SK-N-SH (cell line): ENCODE results near the gene LAMA1. TPM values are rescaled to one million over a fixed set of nuclear protein-coding genes. Genes with fewer than 3 reads are reported as not detected.

ENCODE experiments used
- CTCF ChIA-PET: fragments of 300-600, 350-600 bp; formaldehyde crosslinking; extraction: SDS; loops from one replicate; lab custom pipeline; 2021; lab: Yijun Ruan, JAX
- POLR2A ChIA-PET: fragments of 350-600 bp; sonication (Branson Sonifier 250); formaldehyde crosslinking; extraction: SDS; loops from one replicate; lab custom pipeline; 2020; ENCODE audit warnings: antibody characterized with exemption, inconsistent platforms; lab: Yijun Ruan, JAX
- DNase-seq: peaks from one replicate; pipeline ENCODE4 v3.0.0; 2012
- H2AFZ ChIP-seq: fragments of 200-600 bp; sonication (generic); 2 replicates; pipeline ENCODE4 v1.8.1; 2016; ENCODE audit warnings: antibody characterized with exemption, mild to moderate bottlenecking, low read depth
- H3F3A ChIP-seq: fragments of 200-600 bp; sonication (generic); replicated peaks from 2 replicates; pipeline ENCODE3; 2016; ENCODE audit warnings: antibody characterized with exemption, mild to moderate bottlenecking; ENCODE audit not compliant: insufficient read depth
- H3K27ac ChIP-seq, 2 experiments: fragments of 200-500 bp in 1 of 2; fragments of 200-600 bp in 1 of 2; sonication (Bioruptor generic) in 1 of 2; sonication (generic), shearing (Covaris generic) in 1 of 2; 2 replicates each; pipeline versions ENCODE4 v1.5.1 to v1.6.1; 2014 to 2016; ENCODE audit warnings: low read depth in 2 of 2, inconsistent platforms in 1 of 2, low read length in 1 of 2, mild to moderate bottlenecking in 1 of 2, mixed read lengths in 1 of 2
- H3K27me3 ChIP-seq: fragments of 200-600 bp; sonication (generic), shearing (Covaris generic); 2 replicates; pipeline ENCODE4 v1.6.1; 2016; ENCODE audit warnings: mixed run types; ENCODE audit not compliant: insufficient read depth
- H3K36me3 ChIP-seq, 2 experiments: fragments of 200-500 bp in 1 of 2; fragments of 200-600 bp in 1 of 2; sonication (Bioruptor generic) in 1 of 2; sonication (generic) in 1 of 2; replicated peaks in 1 of 2; 2 replicates each; pipeline versions ENCODE3 to v1.5.1; 2014 to 2016; ENCODE audit warnings: low read length in 1 of 2, mild to moderate bottlenecking in 1 of 2; ENCODE audit not compliant: insufficient read depth in 2 of 2, control insufficient read depth in 1 of 2
- H3K4me1 ChIP-seq, 2 experiments: fragments of 200-500 bp in 1 of 2; fragments of 200-600 bp in 1 of 2; sonication (Bioruptor generic) in 1 of 2; sonication (generic), shearing (Covaris generic) in 1 of 2; 2 replicates each; pipeline versions ENCODE4 v1.5.1 to v1.6.1; 2014 to 2016; ENCODE audit warnings: low read depth in 1 of 2, low read length in 1 of 2, mixed run types in 1 of 2; ENCODE audit not compliant: insufficient read depth in 2 of 2, control insufficient read depth in 1 of 2
- H3K4me2 ChIP-seq: fragments of 200-600 bp; sonication (generic), shearing (Covaris generic); 2 replicates; pipeline ENCODE4 v1.6.1; 2017; ENCODE audit warnings: mixed run types
- H3K4me3 ChIP-seq, 2 experiments: fragments of 200-500 bp in 1 of 2; fragments of 200-600 bp in 1 of 2; sonication (Bioruptor generic) in 1 of 2; sonication (generic), shearing (Covaris generic) in 1 of 2; 2 replicates each; pipeline versions ENCODE4 v1.5.1 to v1.8.1; 2014 to 2016; ENCODE audit warnings: low read depth in 2 of 2, inconsistent platforms in 1 of 2, low read length in 1 of 2, mild to moderate bottlenecking in 1 of 2, mixed read lengths in 1 of 2, moderate library complexity in 1 of 2
- H3K79me2 ChIP-seq: fragments of 200-600 bp; sonication (generic); 2 replicates; pipeline ENCODE4 v1.8.1; 2017; ENCODE audit warnings: mild to moderate bottlenecking; ENCODE audit not compliant: insufficient read depth
- H3K9ac ChIP-seq: fragments of 200-600 bp; sonication (generic); 2 replicates; pipeline ENCODE4 v1.6.1; 2017; ENCODE audit warnings: mixed run types
- H3K9me2 ChIP-seq: fragments of 200-600 bp; sonication (generic); 2 replicates; pipeline ENCODE4 v1.6.1; 2017; ENCODE audit warnings: mixed run types
- H3K9me3 ChIP-seq: fragments of 200-600 bp; sonication (generic); 2 replicates; pipeline ENCODE4 v1.6.1; 2017; ENCODE audit warnings: mixed run types, mild to moderate bottlenecking, moderate library complexity
- H4K20me1 ChIP-seq: fragments of 200-600 bp; sonication (generic); 2 replicates; pipeline ENCODE4 v1.6.1; 2017; ENCODE audit warnings: mild to moderate bottlenecking, mixed run types; ENCODE audit not compliant: insufficient read depth
- CHD2 ChIP-seq: fragments of 150-350 bp; IDR thresholded peaks from 2 replicates; pipeline ENCODE4 v1.6.1; 2018; ENCODE audit warnings: low read length; ENCODE audit not compliant: partially characterized antibody
- FOXM1 ChIP-seq: IDR thresholded peaks from 2 replicates; pipeline ENCODE4 v1.4.0; 2012; ENCODE audit warnings: low read depth, mild to moderate bottlenecking
- GATA2 ChIP-seq: sonication (generic); formaldehyde crosslinking; IDR thresholded peaks from 2 replicates; pipeline ENCODE4 v1.5.0; 2020; ENCODE audit warnings: mild to moderate bottlenecking, missing genetic modification reagents
- IRF3 ChIP-seq: fragments of 150-350 bp; IDR thresholded peaks from 2 replicates; pipeline ENCODE4 v1.6.1; 2016; ENCODE audit warnings: mild to moderate bottlenecking, low read depth, low read length
- JUND ChIP-seq: IDR thresholded peaks from 2 replicates; pipeline ENCODE4 v1.4.0; 2012
- MAX ChIP-seq: IDR thresholded peaks from 2 replicates; pipeline ENCODE4 v1.4.0; 2012; ENCODE audit warnings: low read depth
- NFIC ChIP-seq: IDR thresholded peaks from 2 replicates; pipeline ENCODE4 v1.4.0; 2012; ENCODE audit warnings: borderline replicate concordance
- POLR2AphosphoS5 ChIP-seq: IDR thresholded peaks from 2 replicates; pipeline ENCODE4 v1.6.1; 2012; ENCODE audit warnings: low read depth, low read length
- RAD21 ChIP-seq: IDR thresholded peaks from 2 replicates; pipeline ENCODE4 v1.6.1; 2012; ENCODE audit warnings: mild to moderate bottlenecking, low read length
- RXRA ChIP-seq: IDR thresholded peaks from 2 replicates; pipeline ENCODE4 v1.4.0; 2012; ENCODE audit warnings: low read depth, mild to moderate bottlenecking, borderline replicate concordance
- TAF1 ChIP-seq: IDR thresholded peaks from 2 replicates; pipeline ENCODE4 v1.6.1; 2012; ENCODE audit warnings: low read depth, mild to moderate bottlenecking, low read length, moderate library complexity, borderline replicate concordance
- TEAD4 ChIP-seq: IDR thresholded peaks from 2 replicates; pipeline ENCODE4 v1.4.0; 2012; ENCODE audit warnings: mild to moderate bottlenecking, borderline replicate concordance; ENCODE audit not compliant: insufficient read depth
- USF1 ChIP-seq: IDR thresholded peaks from 2 replicates; pipeline ENCODE4 v1.4.0; 2012; ENCODE audit warnings: low read depth, borderline replicate concordance
- polyA plus RNA-seq, 3 experiments: library from polyadenylated mRNA; depleted of rRNA; stranded (reverse); fragments of >200 nt; gene quantifications; 2 replicates each; pipeline ENCODE4 v1.2.3, GENCODE V29; 2012
- TF ChIP-seq, protein P1 (sequence below): IDR thresholded peaks from 2 replicates; pipeline ENCODE4 v1.4.0; 2012; ENCODE audit warnings: low read depth, borderline replicate concordance
- TF ChIP-seq, protein P2 (sequence below): fragments of 200-600 bp; sonication (generic); IDR thresholded peaks from 2 replicates; pipeline ENCODE4 v1.6.1; 2017; ENCODE audit warnings: antibody characterized with exemption, mild to moderate bottlenecking, moderate library complexity

Gene LAMA1
- polyA plus RNA-seq, 1 of the 3 experiments (the other 2 are of a cell fraction) = 0.07 TPM

DNA sequence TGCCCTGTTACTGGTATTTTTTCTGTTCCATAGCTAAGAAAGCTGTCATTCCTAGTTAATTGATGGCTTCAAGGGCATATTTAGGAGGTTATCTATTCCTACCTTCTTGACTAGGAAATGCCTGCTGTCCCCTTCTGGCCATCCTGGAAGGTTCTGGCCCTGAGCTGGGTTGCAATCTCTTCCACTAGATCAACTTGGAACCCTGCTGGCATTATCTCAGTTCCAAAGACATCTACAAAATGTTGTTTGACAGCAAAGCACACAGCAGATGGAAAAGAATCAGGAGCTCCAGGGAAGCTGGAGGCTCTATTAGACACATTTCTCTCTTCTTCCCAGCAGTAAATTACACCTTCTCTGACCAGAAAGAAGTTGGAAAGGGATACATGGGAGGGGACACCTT lies 196.0 kb downstream of the LAMA1 start:
- no peak overlapping the region for H3K4me2 ChIP-seq
- H3K9me3 ChIP-seq = no peaks in the 10 kb centered on the region
- H3F3A ChIP-seq = no peaks in the 10 kb centered on the region
- CTCF ChIA-PET = interaction anchor here (1.0 to 3.8 kb wide), 11 partner anchors 20 to 256 kb away, joined by 3 to 54 read pairs (median 5); no protein-coding TSS in a partner anchor
- DNase-seq = no peak
- no peaks in the 10 kb centered on the region for H3K79me2 ChIP-seq
- H3K9me2 ChIP-seq = no peaks in the 10 kb centered on the region
- H2AFZ ChIP-seq = no peak overlapping the region
- H3K4me1 ChIP-seq = peaks cover 0 to 9% of the 10 kb centered on the region in 2 experiments; a peak in 1 of 4 replicates
- TF ChIP-seq GATA2 (no peak), TEAD4 (no peak), NFIC (no peak), JUND (no peak), FOXM1 (no peak), CHD2 (no peak), POLR2AphosphoS5 (no peak), TAF1 (no peak), USF1 (no peak), RAD21 (no peak), MAX (no peak), IRF3 (no peak), RXRA (no peak)
- TF ChIP-seq, protein P1, sequence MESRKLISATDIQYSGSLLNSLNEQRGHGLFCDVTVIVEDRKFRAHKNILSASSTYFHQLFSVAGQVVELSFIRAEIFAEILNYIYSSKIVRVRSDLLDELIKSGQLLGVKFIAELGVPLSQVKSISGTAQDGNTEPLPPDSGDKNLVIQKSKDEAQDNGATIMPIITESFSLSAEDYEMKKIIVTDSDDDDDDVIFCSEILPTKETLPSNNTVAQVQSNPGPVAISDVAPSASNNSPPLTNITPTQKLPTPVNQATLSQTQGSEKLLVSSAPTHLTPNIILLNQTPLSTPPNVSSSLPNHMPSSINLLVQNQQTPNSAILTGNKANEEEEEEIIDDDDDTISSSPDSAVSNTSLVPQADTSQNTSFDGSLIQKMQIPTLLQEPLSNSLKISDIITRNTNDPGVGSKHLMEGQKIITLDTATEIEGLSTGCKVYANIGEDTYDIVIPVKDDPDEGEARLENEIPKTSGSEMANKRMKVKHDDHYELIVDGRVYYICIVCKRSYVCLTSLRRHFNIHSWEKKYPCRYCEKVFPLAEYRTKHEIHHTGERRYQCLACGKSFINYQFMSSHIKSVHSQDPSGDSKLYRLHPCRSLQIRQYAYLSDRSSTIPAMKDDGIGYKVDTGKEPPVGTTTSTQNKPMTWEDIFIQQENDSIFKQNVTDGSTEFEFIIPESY = no peak
- TF ChIP-seq, protein P2, sequence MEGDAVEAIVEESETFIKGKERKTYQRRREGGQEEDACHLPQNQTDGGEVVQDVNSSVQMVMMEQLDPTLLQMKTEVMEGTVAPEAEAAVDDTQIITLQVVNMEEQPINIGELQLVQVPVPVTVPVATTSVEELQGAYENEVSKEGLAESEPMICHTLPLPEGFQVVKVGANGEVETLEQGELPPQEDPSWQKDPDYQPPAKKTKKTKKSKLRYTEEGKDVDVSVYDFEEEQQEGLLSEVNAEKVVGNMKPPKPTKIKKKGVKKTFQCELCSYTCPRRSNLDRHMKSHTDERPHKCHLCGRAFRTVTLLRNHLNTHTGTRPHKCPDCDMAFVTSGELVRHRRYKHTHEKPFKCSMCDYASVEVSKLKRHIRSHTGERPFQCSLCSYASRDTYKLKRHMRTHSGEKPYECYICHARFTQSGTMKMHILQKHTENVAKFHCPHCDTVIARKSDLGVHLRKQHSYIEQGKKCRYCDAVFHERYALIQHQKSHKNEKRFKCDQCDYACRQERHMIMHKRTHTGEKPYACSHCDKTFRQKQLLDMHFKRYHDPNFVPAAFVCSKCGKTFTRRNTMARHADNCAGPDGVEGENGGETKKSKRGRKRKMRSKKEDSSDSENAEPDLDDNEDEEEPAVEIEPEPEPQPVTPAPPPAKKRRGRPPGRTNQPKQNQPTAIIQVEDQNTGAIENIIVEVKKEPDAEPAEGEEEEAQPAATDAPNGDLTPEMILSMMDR = no peak
- H3K36me3 ChIP-seq = no peaks in the 10 kb centered on the region
- no peaks in the 10 kb centered on the region for H3K27me3 ChIP-seq
- no peak overlapping the region for H3K4me3 ChIP-seq
- H3K9ac ChIP-seq = no peak overlapping the region
- no peaks in the 10 kb centered on the region for H4K20me1 ChIP-seq
- no peak overlapping the region for H3K27ac ChIP-seq
- POLR2A ChIA-PET = no interaction called here
